Small intestine (tissue), 7 donors: ENCODE measurements around the gene KPNA6. TPM values are rescaled to one million over a fixed set of nuclear protein-coding genes. Genes with fewer than 3 reads are reported as not detected.
A peak's percentile ranks its signal among the peaks of the same experiment; 100 is the strongest.
"Not testable (repeated sequence)": the region's sequence is repeated elsewhere in the genome, so short reads cannot be mapped to it uniquely, and the experiment has no call there.

Source experiments
- DNase-seq, 2 donors: peaks; one replicate each; pipeline versions ENCODE4 v3.0.0 to v3.0.0-alpha.2; 2013
- FAIRE-seq: peaks from 2 replicates; lab custom pipeline; 2012; peaks lifted over from hg19 to GRCh38; lab: Jason Lieb, UNC
- H3K27ac ChIP-seq, 3 donors: one replicate each; pipeline ENCODE4 v1.5.1; 2013; ENCODE audit warnings: low read length in 2 of 3, mild to moderate bottlenecking in 2 of 3, control low read depth in 1 of 3, inconsistent platforms in 1 of 3, low read depth in 1 of 3, moderate library complexity in 1 of 3
- H3K27me3 ChIP-seq, 3 donors: one replicate each; pipeline ENCODE4 v1.6.1; 2013; ENCODE audit warnings: low read length in 3 of 3, inconsistent platforms in 1 of 3; ENCODE audit not compliant: control insufficient read depth in 3 of 3, insufficient read depth in 3 of 3
- H3K36me3 ChIP-seq, 3 donors: one replicate each; pipeline ENCODE4 v1.6.1; 2013; ENCODE audit warnings: low read length in 3 of 3, inconsistent platforms in 1 of 3, low read depth in 1 of 3, mild to moderate bottlenecking in 1 of 3, moderate library complexity in 1 of 3; ENCODE audit not compliant: control insufficient read depth in 3 of 3, insufficient read depth in 2 of 3
- H3K4me1 ChIP-seq, 3 donors: one replicate each; pipeline ENCODE4 v1.6.1; 2013; ENCODE audit warnings: low read length in 2 of 3, inconsistent platforms in 1 of 3, low read depth in 1 of 3, mild to moderate bottlenecking in 1 of 3, moderate library complexity in 1 of 3; ENCODE audit not compliant: control insufficient read depth in 3 of 3, insufficient read depth in 2 of 3
- H3K4me3 ChIP-seq, 3 donors: one replicate each; pipeline ENCODE4 v1.5.1; 2013; ENCODE audit warnings: low read length in 3 of 3, control low read depth in 1 of 3, inconsistent platforms in 1 of 3, low read depth in 1 of 3, mild to moderate bottlenecking in 1 of 3, moderate library complexity in 1 of 3
- H3K9me3 ChIP-seq, 2 donors: one replicate each; pipeline ENCODE4 v1.6.1; 2013; ENCODE audit warnings: low read depth in 1 of 2, low read length in 1 of 2; ENCODE audit not compliant: control insufficient read depth in 2 of 2, insufficient read depth in 1 of 2
- WGBS, 3 donors: extraction: QIAGEN DNeasy Blood & Tissue Kit; methylation state at CpG; one replicate each; pipeline ENCODE4 v1.1.7; 2013; 5-methylcytosine and 5-hydroxymethylcytosine counted together
- polyA plus RNA-seq, 4 donors: library from polyadenylated mRNA; stranded (reverse) in 3 of 4; unstranded in 1 of 4; fragments of 200-250 nt in 3 of 4; fragments of 120-200 nt in 1 of 4; gene quantifications; one replicate each; pipeline versions ENCODE4 v1.2.1 to v1.2.3, GENCODE V29; 2013
- donor health status: healthy with polysubstance abuse.
- donor health status: control.
- donor health status: control.
- donor health status: Bipolar disorder and iron deficiency.
- donor health status: healthy.

The KPNA6 gene
- polyA plus RNA-seq, 4 donors: 5.4 to 25.6 (median 9.1) TPM

DNA sequence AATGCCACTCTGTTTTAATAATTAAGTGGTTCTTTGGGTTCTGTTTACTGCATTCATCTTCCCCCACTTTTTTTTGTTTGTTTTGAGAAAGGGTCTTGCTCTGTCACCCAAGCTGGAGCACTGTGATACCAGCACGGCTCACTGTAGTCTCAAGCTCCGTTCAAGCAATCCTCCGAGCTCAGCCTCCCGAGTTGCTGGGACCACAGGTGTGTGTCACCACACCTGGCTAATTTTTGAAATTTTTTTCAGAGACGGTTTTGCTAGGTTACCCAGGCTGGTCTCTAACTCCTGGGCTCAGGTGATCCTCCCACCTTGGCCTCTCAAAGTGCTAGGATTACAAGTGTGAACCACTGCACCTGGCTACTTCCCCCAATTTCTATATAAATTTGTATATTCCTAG is 29.3 kb downstream of the KPNA6 start:
- no peak for DNase-seq
- Histone ChIP-seq H3K27ac (no peak overlapping the region), H3K27me3 (no peaks in the 10 kb centered on the region), H3K36me3 (peaks cover 0 to 12% (median 0%) of the 10 kb centered on the region in 3 donors), H3K4me3 (no peak overlapping the region), H3K9me3 (no peaks in the 10 kb centered on the region), H3K4me1 (peaks cover 0 to 3% (median 2%) of the 10 kb centered on the region in 3 donors)
- WGBS, 3 donors: 94 to 95% (median 95%) methylated on average over 5 of the region's 5 CpGs
- FAIRE-seq: no peak

DNA sequence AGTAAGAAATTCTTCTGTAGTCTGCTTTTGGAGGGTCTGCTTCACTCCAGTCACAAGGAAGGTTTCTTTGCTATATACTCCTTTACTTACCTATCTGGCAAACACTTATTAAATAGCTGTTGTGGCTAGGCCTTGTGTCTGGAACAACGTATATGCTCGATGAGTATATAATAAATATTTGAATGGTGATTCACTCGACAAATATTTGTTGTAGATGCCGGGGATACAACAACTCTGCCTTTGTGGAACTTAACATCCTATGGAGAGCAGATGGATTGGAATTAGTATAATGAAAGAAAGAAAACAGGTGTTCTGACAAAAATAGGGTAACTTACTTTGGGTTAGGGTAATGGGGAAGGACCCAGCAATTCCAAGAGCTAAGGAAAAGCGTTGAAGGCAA is 31.1 kb downstream of the KPNA6 start:
- H3K9me3 ChIP-seq: no peaks in the 10 kb centered on the region
- peaks cover 0 to 5% (median 0%) of the 10 kb centered on the region in 3 donors for H3K36me3 ChIP-seq
- FAIRE-seq (no peak), DNase-seq (peak in 1 of 2 donors; percentile 36)
- no peak overlapping the region for H3K27ac ChIP-seq
- H3K27me3 ChIP-seq: no peaks in the 10 kb centered on the region
- 34 to 51% (median 46%) methylated on average over 5 of the region's 5 CpGs for WGBS, 3 donors
- peaks cover 2 to 4% (median 3%) of the 10 kb centered on the region in 3 donors for H3K4me1 ChIP-seq
- no peak overlapping the region for H3K4me3 ChIP-seq

DNA sequence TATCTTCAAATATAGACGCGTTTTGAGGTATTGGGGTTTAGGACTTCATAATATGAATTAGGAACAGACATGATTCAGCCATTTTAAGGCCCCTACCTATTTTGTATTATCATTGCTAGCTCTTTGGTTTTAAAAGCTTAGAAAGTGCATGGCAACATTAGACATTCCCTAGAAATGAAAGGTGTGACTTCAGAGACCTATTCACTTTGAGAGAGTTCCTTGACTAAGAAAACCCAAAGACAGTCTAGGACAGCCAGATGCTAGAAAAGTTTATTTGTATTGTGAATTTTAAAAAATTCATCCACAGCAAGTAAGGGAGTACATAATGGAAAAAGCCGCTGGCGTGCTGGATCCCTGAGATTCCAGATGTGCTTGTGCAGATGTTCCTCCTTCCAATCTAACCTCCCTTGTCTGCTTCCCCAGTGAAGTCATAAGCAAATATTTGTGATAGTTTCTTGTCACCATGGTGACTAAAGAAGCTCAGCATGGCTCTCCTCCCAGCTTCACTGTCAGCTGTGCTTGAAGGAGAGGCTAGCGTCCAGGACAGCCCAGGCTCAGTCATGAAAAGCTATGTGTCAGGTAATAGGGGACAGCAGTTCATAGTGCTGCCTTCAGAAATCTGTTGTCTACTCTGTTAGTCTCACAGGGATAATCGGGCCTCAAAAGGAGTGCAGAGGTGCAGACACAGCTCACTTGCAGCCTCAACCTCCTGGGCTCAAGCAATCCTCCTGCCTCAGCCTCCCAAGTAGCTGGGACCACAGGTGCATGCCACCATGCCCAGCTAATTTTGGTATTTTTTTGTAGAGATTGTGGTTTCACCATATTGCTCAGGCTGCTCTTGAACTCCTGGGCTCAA is 34.8 kb downstream of the KPNA6 start:
- peaks cover 2 to 4% (median 3%) of the 10 kb centered on the region in 3 donors for H3K4me1 ChIP-seq
- peak overlapping the region in 2 of 3 donors; percentile 11 to 49 for H3K27ac ChIP-seq
- no peaks in the 10 kb centered on the region for H3K27me3 ChIP-seq
- H3K9me3 ChIP-seq: peaks cover 0 to 10% of the 10 kb centered on the region in 2 donors
- H3K36me3 ChIP-seq: peaks cover 0 to 5% (median 0%) of the 10 kb centered on the region in 3 donors
- DNase-seq: peak; percentile 38 to 70
- no peak for FAIRE-seq
- 62 to 67% (median 62%) methylated on average over 6 of the region's 6 CpGs for WGBS, 3 donors
- no peak overlapping the region for H3K4me3 ChIP-seq

DNA sequence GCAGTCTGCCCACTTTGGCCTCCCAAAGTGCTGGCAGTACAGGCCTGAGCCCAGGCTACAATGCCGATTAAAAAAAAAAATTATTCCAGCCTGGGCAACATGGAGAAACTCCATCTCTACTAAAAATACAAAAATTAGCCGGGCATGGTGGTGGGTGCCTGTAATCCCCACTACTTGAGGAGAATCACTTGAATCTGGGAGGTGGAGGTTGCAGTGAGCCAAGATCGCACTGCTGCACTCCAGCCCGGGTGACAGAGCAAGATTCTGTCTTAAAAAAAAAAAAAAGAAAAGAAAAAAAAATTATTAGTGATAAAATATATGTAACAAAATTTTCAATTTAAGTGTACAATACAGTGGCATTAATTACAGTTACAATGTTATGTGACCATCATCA is 35.4 kb downstream of the KPNA6 start:
- Histone ChIP-seq H3K9me3 (peaks cover 0 to 17% of the 10 kb centered on the region in 2 donors), H3K36me3 (peaks cover 0 to 10% (median 0%) of the 10 kb centered on the region in 3 donors)
- H3K4me3 ChIP-seq, H3K27me3 ChIP-seq, H3K4me1 ChIP-seq, DNase-seq, H3K27ac ChIP-seq, FAIRE-seq: not testable (repeated sequence)
- WGBS, 3 donors: 82 to 91% (median 86%) methylated on average over 4 of the region's 4 CpGs

DNA sequence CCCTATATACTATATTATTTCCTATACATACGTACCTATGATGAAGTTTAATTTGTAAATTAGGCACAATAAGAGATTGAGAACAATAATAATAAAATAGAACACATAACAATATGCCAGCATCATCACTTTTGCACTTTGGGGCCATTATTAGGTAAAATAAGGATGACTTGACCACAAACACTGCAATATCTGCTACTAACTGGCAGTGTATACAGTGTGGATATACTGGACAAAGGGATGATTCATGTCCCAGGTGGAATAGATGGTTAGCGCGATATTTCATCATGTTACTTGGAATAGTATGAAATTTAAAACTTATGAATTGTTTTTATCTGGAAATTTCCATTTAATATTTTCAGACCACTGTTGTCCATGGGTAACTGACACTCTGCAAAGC is 36.2 kb downstream of the KPNA6 start:
- FAIRE-seq (no peak), DNase-seq (no peak)
- peaks cover 0 to 4% (median 0%) of the 10 kb centered on the region in 3 donors for H3K4me1 ChIP-seq
- H3K36me3 ChIP-seq: peaks cover 0 to 15% (median 0%) of the 10 kb centered on the region in 3 donors
- 94 to 99% (median 98%) methylated on average over 3 of the region's 3 CpGs for WGBS, 3 donors
- H3K27me3 ChIP-seq: no peaks in the 10 kb centered on the region
- H3K27ac ChIP-seq: no peak overlapping the region
- no peak overlapping the region for H3K4me3 ChIP-seq
- H3K9me3 ChIP-seq: peaks cover 0 to 23% of the 10 kb centered on the region in 2 donors

DNA sequence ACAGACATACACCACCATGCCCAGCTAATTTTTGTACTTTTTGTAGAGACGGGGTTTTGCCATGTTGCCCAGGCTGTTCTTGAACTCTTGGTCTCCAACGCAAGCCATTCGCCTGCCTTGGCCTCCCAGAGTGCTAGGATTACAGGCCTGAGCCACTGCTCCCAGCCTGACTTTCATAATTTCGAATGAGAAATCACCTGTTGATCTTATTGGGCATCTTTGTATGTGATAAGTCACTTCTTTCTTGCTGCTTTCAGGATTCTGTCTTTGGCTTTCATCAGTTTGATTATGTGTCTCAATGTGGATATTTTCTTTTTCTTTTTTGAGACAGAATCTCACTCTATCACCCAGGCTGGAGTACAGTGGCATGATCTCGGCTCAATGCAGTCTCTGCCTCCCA is 39.9 kb downstream of the KPNA6 start:
- not testable (repeated sequence) for H3K27ac ChIP-seq, H3K4me1 ChIP-seq, DNase-seq, FAIRE-seq, H3K4me3 ChIP-seq, H3K27me3 ChIP-seq
- Histone ChIP-seq H3K36me3 (peaks cover 0 to 16% (median 0%) of the 10 kb centered on the region in 3 donors), H3K9me3 (peaks cover 0 to 27% of the 10 kb centered on the region in 2 donors)
- 95 to 99% (median 96%) methylated on average over 5 of the region's 5 CpGs for WGBS, 3 donors

DNA sequence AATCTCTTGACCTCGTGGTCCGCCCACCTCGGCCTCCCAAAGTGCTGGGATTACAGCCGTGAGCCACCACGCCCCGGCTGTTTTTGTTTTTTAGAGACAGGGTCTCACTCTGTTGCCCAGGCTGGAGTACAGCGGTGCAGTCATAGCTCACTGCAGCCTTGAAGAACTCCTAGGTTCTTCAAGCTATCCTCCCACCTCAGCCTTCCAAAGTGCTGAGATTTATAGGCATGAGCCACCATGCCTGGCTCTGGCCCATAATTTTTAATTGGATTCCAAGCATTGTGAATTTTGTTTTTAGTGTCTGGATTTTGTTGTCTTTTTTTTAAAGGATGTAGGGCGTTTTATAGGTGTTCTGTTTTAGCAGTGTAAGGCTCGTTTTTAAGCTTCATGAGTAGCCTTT is 43.0 kb downstream of the KPNA6 start:
- WGBS, 3 donors: 90 to 94% (median 90%) methylated on average over 9 of the region's 9 CpGs
- peaks cover 0 to 27% of the 10 kb centered on the region in 2 donors for H3K9me3 ChIP-seq
- no peak overlapping the region for H3K4me3 ChIP-seq
- no peak for DNase-seq
- no peaks in the 10 kb centered on the region for H3K27me3 ChIP-seq
- H3K4me1 ChIP-seq: peaks cover 0 to 3% (median 0%) of the 10 kb centered on the region in 3 donors
- FAIRE-seq: no peak
- no peak overlapping the region for H3K27ac ChIP-seq
- peaks cover 0 to 27% (median 0%) of the 10 kb centered on the region in 3 donors for H3K36me3 ChIP-seq

DNA sequence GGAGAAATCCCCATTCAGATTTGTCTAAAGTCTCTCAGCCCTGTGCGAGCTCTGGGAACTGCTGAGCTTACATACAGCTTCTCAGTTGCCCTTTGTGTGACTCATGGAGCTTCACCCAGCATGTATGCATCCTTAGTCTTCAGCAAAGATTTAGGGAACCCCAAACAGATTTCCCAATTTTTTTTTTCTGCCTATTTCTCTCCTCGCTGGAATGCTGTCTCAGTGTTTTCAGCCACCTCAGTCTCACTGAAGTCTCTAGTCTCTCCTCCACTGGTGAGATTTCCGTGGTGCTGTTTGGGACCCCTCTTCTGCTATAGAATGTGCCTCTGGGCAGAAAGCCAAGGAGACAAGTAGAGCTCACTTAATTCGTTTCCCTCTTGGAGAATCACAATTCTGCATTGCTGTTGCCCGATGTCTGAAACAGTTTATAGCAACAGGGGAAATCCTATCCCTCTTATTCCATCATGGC is 43.5 kb downstream of the KPNA6 start:
- Histone ChIP-seq H3K4me3 (no peak overlapping the region), H3K9me3 (peaks cover 0 to 27% of the 10 kb centered on the region in 2 donors), H3K27me3 (no peaks in the 10 kb centered on the region), H3K4me1 (peaks cover 0 to 3% (median 0%) of the 10 kb centered on the region in 3 donors), H3K27ac (no peak overlapping the region), H3K36me3 (peaks cover 0 to 30% (median 0%) of the 10 kb centered on the region in 3 donors)
- no peak for FAIRE-seq
- 63 to 79% (median 75%) methylated on average over 5 of the region's 5 CpGs for WGBS, 3 donors
- DNase-seq: peak in 1 of 2 donors; percentile 18
